ENCODE data around the gene BBOF1. TPM values are rescaled to one million over a fixed set of nuclear protein-coding genes. Genes with fewer than 3 reads are reported as not detected.

The BBOF1 gene
- total RNA-seq, 1 experiment from 2014 or later: 4.0 TPM

GRCh38 chr14:74085828-74086227 is 66.7 kb downstream of the BBOF1 start (continued):
- TF ChIP-seq REST (IDR thresholded peaks at IDR 0.05; ENCODE audit: low read depth) (no peak), TCF7L2 (IDR thresholded peaks at IDR 0.05; ENCODE audit: borderline replicate concordance, extremely low read depth, insufficient read depth, insufficient read length) (no peak), POLR2AphosphoS5 (IDR thresholded peaks at IDR 0.05; ENCODE audit: low read depth, low read length) (no peak)

GRCh38 chr14:74089251-74090020 is 70.3 kb downstream of the BBOF1 start:
- H3K27ac ChIP-seq (ENCODE audit: low read depth, low read length): no peak overlapping the region
- no TSS peak for BruUV-seq (replicated peaks)
- no peaks in the 10 kb centered on the region for H3K27me3 ChIP-seq (ENCODE audit: insufficient read depth, low read length)
- no peak overlapping the region for H3K4me3 ChIP-seq (replicated peaks in 1 of 2; ENCODE audit: low read depth in 1 of 2, low read length in 2 of 2)
- H3K9me3 ChIP-seq (ENCODE audit: control insufficient read depth in 1 of 2, insufficient read depth in 1 of 2, low read depth in 1 of 2, low read length in 2 of 2): no peaks in the 10 kb centered on the region
- H3K9me2 ChIP-seq (ENCODE audit: insufficient read depth): no peaks in the 10 kb centered on the region
- ChIA-PET CTCF (no interaction called here), RAD21 (ENCODE audit: low non-redundant PET in 1 of 2, low total read pairs in 2 of 2, uncharacterized antibody in 2 of 2, unreplicated experiment in 2 of 2) (no interaction called here), POLR2A (no interaction called here)
- H3K4me1 ChIP-seq (ENCODE audit: control insufficient read depth in 1 of 2, insufficient read depth in 2 of 2, low read length in 2 of 2): peaks cover 0 to 8% of the 10 kb centered on the region in 2 experiments; a peak in 3 of 4 replicates
- H3K79me2 ChIP-seq (ENCODE audit: insufficient read depth, low read length): peaks cover 18% of the 10 kb centered on the region
- 0 out of 4 replicates have a peak, but pooled peaks cover 0 to 2% of the 10 kb centered on the region in 2 experiments for H3K36me3 ChIP-seq (ENCODE audit: control insufficient read depth in 1 of 2, insufficient read depth in 2 of 2, low read length in 2 of 2)
- TF ChIP-seq RAD21 (IDR thresholded peaks at IDR 0.05; ENCODE audit: low read depth) (no peak), YY1 (IDR thresholded peaks at IDR 0.05; ENCODE audit: extremely low read depth, insufficient replicate concordance, low read depth, low read length) (no peak), ZBTB33 (IDR thresholded peaks at IDR 0.05; ENCODE audit: extremely low read depth, insufficient replicate concordance, low read length) (no peak), CBX3 (IDR thresholded peaks at IDR 0.05; ENCODE audit: low read depth) (no peak), ZNF274 (IDR thresholded peaks at IDR 0.05; ENCODE audit: low read depth, low read length) (no peak), ELF1 (IDR thresholded peaks at IDR 0.05; ENCODE audit: borderline replicate concordance, low read depth) (no peak)
- no peak overlapping the region for H3K9ac ChIP-seq (ENCODE audit: low read length)
- intact Hi-C loops (cut with micrococcal nuclease): no loop called here
- H2AFZ ChIP-seq (ENCODE audit: low read depth, low read length, poor library complexity, severe bottlenecking): no peak overlapping the region
- no peak for DNase-seq (ENCODE audit: low read depth, low spot score)
- no peaks in the 10 kb centered on the region for H4K20me1 ChIP-seq (ENCODE audit: insufficient read depth)
- H3K4me2 ChIP-seq (ENCODE audit: low read length): no peak overlapping the region
- ATAC-seq: no peak
